NCI-H2227 (cell line): ENCODE results near the gene CENPC.
"Not testable (repeated sequence)": the region's sequence is repeated elsewhere in the genome, so short reads cannot be mapped to it uniquely, and the experiment has no call there.

ENCODE experiments used
- DNase-seq: peaks from one replicate; lab custom pipeline; 2025; ENCODE audit not compliant: unreplicated experiment; lab: John Stamatoyannopoulos, UW

The CENPC gene

DNA sequence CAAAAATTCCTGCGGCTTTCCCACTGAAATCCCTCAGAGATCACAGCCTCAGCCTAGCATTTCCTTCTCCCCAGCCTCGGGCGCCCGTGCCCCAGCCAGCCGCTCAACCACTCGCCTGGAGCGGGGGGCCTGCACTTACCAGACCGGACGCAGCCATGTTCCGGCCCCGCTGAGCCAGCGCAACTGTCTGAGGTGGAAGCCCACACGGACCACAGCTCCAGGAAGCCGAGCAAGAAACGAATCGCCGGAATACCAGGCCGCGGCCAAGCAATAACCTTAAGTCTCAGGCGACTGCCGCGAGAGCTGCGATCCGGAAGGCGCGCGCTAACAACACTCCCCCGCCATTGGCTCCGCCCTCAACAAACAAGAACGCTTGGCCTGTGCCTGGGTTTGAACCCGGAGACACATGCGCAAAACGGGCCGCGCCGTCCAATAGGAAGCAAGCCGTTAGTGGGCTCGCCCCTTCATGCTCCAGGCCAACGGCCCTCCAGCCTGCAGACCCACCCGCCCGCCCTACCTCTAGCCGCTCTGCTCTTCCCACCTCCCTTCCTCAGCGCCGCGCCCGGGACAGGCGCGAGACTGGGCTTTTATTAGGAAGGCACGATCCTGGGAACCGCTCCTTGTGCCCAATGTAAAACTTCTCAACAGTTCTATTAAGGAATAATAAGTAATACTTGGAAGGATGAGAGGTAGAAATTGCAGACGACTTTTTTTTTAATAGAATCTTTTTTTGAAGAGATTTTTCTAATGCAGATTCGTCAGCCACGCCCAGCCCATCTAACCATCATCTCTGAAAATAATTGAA lies at the start of gene CENPC:
Gene CENPC, minus strand, starts transcription at position 305 of the 805 bp plus-strand sequence. Its CDS starts 148 bp downstream, at position 157.
- peak; percentile 96 for DNase-seq

- no peak for DNase-seq
Measured at GRCh38 chr4:67593741-67594175, 48.5 kb upstream of the CENPC start.

GRCh38 chr4:67587156-67587555 lies 41.9 kb upstream of the CENPC start:
- DNase-seq, result no peak

DNA sequence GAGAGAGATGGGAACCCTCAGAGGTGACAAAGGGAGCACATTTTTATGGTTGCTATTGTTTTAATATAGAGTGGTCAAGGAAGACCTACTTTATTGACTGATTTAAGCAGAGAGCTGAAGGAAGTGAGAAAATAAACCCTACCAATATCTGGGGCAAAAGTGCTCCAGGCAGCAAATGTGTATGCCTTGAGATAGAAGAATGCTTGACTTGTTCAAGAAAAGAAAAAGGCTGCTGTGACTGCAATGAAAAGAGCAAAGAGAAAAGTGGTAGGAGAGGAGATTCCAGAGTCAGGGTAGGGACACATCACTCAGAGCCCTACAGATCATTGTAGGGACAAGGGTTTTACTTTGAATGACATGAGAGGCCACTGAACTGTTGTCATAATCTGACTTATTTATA lies 39.2 kb upstream of the CENPC start:
- DNase-seq, result no peak

DNA sequence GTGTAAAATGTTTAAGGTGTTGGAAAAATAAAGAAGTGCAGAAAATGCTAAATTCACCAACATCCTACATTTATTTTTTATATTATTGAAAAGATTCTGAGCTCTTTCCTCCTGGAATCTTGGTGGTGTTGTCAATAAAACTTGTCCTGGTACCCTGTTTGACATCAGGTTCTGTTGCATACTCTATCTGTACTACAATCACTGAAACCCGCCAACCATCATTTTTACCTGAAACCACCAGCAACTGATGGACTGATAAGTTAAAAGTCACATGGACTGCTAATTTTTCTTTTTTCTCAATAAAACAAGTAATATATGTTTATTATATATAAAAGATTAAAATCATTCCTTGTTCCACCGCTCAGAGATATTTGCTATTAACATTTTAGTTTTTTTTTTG lies 36.6 kb upstream of the CENPC start:
- no peak for DNase-seq

GRCh38 chr4:67581208-67581857 lies 36.0 kb upstream of the CENPC start:
- no peak for DNase-seq

GRCh38 chr4:67580577-67580976 lies 35.3 kb upstream of the CENPC start:
- no peak for DNase-seq

DNA sequence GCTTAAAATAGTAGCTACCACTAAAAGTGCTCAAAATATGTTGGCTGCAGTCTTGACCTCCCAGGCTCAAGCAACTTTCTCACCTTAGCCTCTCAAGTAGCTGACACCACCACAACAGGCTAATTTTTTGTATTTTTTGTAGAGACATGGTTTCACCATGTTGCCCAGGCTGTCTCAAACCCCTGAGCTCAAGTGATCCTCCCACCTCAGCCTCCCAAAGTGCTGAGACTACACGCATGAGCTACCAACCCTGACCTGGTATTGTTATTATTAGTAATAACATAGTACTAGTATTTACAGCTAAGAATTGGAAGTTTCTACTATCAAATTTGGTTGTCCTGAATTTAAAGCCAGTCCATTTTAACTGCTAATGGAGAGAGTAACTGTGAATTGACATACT lies 31.2 kb upstream of the CENPC start:
- DNase-seq, result no peak

- no peak for DNase-seq
Measured at GRCh38 chr4:67576059-67576466, 30.8 kb upstream of the CENPC start.

DNA sequence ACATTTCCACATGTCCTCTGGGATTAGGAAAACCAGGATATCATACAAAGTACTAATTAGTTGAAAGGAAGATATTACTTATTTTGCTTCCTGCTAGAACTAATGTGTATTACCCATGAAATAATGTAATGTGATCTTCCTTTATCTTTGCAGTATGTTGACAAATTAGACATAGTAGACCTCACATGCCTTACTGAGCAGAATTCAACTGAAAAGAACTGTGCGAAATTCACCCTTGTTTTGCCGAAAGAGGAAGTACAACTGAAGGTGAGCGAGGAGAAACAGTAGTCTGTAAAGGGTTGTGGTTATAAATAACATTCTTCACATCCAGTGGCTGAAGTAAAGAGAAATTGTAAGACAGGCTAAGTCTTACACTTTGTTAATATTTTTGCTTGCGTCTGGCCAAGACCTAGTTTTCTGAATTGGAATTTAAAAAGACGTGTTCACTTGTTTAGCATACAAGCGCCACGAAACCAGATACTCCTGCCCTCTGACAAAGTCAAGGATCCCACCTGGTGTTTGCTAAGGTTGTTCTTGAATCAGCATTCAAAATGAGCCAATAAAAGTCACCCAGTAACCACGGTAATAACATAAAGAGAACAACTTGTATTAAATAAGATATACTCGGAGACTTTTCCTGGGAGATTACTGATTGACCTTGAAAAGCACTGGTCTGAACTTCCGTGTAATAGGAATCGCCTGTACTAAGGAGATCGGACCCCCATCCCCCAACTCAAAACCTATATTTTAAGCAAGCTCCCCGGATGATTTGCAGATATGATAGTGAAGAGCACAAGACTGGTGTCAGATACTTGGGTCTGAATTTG lies 30.1 kb upstream of the CENPC start:
- no peak for DNase-seq

- no peak for DNase-seq
Measured at GRCh38 chr4:67573193-67573592, 27.9 kb upstream of the CENPC start.

DNA sequence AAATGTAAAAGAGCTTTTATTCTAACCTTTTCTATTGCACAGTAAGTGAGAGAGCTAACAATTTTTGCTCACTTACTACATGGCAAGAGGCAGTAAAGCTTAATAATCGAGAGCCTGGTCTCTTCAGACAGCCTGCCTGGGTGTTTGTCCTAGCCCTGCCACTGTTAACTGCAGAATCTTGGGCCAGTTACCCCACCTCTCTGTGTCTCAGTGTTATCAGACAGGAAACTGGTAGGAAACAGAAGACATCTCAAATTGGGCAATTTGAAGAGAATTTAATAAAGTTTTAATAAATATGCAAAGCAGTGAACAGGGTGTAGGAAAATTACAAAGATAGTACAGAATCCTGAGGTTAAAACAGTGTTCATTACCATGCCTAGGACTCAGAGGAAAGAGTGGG lies 26.7 kb upstream of the CENPC start:
- DNase-seq, result no peak

DNA sequence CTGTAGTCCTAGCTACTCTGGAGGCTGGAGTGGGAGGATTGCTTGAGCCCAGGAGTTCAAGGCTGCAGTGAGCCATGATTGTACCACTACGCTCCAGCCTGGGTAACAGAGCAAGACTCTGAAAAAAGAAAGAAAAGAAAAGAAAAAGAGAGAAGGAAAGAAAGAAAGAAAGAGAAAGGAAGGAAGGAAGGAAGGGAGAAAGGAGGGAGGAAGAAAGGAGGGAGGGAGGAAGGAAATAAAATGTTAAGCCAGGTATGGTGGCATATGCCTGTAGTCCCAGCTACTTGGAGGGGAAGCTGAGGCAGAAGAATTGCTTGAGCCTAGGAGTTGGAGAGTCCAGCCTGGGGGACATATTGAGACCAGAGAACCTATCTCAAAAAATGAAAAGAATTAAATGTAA lies 25.2 kb upstream of the CENPC start:
- DNase-seq, result no peak

DNA sequence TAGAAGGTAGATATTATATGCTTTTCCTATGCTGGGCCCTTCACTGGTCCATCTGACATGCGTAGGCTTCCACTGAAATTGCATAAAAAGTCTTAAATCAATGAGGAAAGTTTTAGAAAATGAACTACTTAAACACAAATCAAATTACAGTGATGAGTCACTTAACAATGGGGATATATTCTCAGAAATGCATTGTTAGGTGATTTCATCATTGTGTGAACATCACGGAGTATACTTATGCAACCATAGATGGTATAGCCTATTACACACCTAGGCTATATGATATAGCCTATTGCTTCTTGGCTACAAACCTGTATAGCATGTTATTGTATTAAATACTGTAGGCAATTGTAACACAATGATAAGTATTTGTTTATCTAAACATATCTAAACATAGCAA lies 23.5 kb upstream of the CENPC start:
- no peak for DNase-seq

- DNase-seq, result no peak
Measured at GRCh38 chr4:67566335-67566734, 21.0 kb upstream of the CENPC start.

DNA sequence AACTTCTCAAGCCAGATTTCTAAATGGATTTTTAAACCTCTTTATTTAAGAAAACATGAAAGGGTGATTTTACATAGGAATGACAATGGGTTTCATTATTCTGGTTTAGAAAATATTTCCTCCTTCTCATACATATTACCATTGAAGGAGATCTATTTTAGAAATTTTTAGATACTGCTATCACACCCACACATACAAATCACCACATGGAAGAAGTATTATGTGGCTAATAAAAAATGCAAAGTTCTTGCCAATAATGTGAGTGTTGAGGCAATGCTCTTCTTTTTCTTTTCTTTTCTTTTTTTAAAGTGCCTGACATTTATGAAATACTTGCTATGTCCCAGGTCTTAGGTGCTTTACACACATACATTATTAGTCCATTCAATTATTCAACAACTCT lies 20.0 kb upstream of the CENPC start:
- no peak for DNase-seq

DNA sequence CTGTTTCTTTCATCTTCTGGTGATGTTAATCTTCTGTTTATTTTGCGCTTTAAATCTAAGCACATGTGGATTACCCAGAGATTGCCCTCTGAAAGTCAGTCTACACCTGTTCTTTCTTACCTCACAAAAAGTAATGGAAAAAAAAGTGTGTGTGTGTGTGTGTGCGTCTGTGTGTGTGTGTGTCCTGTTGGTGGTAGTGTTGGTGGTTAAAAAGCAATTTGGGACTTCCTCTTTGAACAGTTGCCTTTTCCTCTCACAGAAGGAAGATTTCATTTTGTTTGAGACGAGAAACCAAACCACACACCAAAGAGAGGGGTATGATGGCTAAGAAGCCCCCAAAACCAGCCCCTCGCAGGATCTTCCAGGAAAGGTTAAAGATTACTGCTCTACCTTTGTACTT lies 13.2 kb upstream of the CENPC start, which contains the start of gene STAP1:
Gene STAP1, plus strand, starts transcription at position 235 of the 400 bp plus-strand sequence. Its CDS starts 83 bp downstream, at position 318.
- DNase-seq, result no peak

DNA sequence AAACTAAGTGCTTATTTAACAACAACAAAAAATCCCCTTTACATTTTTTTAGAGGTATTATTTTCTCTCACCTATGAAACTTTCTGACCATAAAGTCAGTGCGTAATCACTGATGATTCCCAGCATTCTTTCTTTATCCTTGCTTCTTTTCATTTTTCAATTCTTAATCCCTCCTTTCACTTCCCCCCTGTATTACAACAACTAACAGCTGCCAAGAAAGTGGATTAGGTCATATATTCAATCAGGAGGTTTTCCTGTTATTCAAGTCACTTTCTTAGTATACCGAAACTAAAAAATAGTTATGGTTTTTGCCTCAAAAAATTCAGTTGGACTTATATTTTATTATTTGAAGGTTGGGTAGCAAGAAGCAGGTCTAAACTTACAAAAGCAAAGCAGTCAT lies 11.1 kb upstream of the CENPC start:
- no peak for DNase-seq

DNA sequence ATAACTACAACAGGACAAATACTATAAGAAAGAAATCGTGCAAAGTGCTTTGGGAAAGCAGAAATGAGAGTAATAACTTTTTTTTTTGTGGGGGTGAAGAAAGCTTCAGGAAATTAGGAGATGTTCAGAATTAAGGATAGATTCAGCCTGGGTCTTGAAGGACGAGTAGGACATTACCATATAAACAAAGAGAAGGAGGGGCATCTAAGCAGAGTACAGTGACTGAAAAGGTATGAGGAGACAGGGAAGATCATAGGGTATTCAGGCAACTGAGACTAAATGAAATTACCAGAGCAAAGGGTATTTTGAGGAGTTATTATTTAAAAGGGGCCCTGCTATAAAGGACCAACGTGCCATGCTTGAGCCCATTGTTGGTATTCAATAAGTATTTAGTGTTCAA lies 10.1 kb upstream of the CENPC start:
- DNase-seq, result no peak

DNA sequence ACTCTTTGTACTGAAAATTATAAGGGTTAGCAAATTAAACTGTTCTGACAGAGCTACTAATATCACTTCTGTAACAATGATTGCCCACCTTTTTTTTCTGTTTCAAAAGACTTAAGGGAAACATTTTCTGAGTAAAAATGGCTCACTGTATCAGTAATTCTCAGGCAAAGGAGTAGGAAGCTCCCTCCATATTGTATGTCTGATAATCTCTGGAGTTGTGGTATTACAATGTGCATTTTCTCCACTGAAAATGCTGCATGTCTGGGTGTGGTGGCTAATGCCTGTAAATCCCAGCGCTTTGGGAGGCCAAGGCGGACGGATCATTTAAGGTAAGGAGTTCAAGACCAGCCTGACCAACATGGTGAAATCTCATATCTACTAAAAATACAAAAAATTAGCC lies 8.8 kb upstream of the CENPC start:
- no peak for DNase-seq

GRCh38 chr4:67552146-67552792 lies 7.0 kb upstream of the CENPC start:
- DNase-seq, result not testable (repeated sequence)
